ENCODE results near the gene LOXL1.
A peak's percentile ranks its signal among the peaks of the same experiment; 100 is the strongest.
"Not testable (repeated sequence)": the region's sequence is repeated elsewhere in the genome, so short reads cannot be mapped to it uniquely, and the experiment has no call there.

The LOXL1 gene

DNA sequence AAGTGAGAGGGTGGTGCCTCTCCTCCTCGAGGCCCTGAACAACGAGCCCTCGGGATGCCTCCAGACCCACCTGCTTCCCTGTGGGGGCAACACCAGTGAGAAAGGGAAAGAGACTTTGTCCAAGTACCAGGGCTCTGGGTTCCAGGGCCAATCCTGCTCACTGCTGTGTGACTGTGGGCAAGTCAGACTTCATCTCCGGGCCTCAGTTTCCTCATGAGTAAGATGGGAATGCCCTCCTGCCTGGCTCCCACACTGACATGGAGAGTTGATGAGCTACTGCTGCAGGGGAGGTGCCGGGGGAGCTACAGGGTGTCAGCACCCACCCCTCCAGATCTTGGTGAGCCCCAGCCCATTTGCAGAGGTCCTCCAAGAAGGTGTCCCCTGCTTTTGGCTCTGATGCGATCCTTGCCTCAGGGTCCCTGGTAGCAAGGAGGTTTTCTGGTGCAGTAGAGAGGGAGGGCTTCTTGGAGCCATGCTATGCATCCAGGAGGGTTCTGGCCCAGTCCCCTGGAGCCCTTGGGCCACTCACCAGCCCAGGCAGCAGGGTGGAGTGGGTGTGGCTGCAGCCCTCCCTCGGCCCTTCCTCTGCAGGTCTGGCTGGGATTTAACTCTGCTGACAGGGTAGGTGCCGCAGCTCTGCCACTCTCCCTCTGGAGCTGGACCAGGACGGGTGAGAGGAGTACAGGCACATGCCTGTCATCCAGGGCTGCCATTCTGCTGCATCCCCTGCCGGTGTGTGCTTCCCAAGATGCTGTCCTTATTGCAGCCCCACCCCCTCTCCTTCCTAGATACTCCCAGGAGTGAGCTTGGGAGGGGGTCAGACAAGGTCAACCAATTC lies 26.9 kb downstream of the LOXL1 start:
- TF ChIP-seq POLR2A (IDR thresholded peaks at IDR 0.05; ENCODE audit: low read depth, low read length) = no peak
- DNase-seq (ENCODE audit: insufficient read length, low spot score) (no peak), FAIRE-seq (no peak)

DNA sequence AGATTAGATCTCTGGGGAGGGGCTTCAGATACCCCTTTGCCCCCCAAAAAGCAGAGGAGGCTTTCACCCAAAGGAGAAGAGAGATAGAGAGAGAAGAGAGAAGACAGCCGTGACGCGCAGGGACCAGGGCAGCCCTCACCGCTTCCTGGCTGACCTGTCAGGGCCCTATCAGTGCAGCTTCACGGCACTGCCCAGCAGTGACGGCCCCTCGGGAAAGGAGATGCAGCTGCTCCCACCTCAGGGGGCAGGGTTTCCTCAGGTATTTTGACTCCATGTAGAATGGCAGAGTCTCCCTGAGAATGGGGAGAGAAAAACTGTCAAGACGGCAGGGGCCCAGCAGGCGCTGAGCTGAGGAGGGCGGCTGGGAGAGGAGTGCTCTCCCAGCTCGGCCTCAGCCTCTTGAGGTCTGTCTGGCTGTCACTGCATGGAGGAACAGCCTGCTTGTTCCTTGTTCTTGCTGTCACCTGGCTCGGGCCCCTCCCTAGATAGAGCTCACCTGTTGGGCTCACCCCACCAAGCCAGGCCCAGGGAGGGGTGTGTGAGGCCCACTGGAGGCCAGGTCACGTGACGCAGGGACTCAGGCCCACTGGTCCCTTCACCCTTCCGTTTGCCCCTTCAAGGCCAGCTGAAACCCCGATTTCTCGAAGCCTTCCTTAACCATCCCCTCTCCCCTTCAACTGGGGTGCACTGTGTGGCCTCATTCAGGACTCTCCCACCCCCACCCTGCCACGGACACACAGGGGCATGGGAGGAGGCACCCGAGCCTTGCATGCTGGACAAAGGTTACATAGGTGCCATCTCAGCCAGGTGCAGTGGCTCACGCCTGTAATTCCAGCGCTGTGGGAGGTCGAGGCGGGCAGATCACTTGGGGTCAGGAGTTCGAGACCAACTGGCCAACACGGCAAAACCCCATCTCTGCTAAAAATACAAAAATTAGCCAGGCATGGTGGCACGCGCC lies 28.2 kb downstream of the LOXL1 start:
- no peak for TF ChIP-seq POLR2A (IDR thresholded peaks at IDR 0.05; ENCODE audit: low read depth, low read length)
- DNase-seq (ENCODE audit: insufficient read length, low spot score) (no peak), FAIRE-seq (no peak)

DNA sequence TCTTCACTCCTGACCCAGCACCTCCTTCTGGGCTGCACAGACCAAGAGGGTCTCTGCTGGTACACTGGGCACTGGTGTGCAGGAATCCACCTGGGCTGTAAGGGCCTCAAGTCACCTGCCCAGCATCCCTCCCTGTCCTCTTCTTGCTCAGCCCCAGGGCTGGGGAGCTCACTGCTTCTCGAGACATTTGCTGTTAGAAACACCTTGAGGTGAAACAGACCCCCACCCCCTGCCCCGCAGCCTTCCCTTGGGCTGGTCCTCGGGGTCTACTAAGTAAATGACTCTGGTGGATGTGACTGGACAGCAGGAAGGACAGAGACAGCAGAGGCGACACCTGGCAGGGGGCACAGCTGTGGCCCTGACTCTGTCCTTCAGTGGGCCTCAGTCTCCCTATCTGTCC lies 29.1 kb downstream of the LOXL1 start:
- no peak for TF ChIP-seq POLR2A (IDR thresholded peaks at IDR 0.05; ENCODE audit: low read depth, low read length)
- no peak for FAIRE-seq
- DNase-seq (ENCODE audit: insufficient read length, low spot score) = no peak

DNA sequence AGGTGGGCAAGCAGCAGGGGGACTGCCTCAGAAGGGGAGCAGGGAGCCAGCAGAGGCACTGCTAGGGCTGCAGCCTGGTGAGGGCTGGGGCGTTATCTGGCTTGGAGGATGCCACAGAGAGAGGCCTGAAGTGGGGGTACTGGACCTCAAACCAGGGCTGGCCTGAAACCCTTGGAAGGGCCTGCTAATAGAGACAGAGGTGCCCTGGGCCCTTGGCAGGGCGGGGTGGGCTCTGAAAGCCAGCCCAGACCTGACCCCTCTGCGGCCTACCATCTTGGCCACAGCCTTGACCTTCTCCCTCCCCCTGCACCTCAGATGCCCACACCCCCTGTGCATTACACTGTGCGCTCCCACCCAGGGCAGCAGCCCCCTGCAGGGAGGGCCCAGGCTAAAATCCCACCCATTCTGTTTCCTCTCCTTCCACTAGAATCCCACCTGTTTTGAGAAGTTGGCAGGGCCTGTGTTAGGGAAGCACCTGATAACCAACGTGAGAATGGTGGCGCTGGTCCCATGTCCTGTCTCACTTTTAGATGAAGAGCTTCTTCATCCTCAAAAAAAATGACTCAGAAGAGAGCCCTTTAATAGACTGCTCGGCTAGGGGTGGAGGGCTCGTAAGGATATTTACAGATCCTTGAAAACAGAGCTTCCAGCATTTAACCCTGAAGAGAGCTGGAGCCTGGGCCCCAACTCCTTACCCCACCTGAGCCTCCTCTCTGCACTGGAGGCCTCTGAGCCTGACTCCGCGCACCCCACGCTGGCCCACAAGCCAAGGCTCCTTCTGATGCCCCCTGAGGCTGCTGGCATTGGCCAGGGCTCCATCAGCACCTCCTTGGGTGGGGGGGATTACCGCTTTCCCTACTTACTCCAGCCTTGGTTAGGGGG lies 29.8 kb downstream of the LOXL1 start:
- DNase-seq (ENCODE audit: insufficient read length, low spot score) = no peak
- FAIRE-seq = no peak
- TF ChIP-seq POLR2A (IDR thresholded peaks at IDR 0.05; ENCODE audit: low read depth, low read length) = no peak

DNA sequence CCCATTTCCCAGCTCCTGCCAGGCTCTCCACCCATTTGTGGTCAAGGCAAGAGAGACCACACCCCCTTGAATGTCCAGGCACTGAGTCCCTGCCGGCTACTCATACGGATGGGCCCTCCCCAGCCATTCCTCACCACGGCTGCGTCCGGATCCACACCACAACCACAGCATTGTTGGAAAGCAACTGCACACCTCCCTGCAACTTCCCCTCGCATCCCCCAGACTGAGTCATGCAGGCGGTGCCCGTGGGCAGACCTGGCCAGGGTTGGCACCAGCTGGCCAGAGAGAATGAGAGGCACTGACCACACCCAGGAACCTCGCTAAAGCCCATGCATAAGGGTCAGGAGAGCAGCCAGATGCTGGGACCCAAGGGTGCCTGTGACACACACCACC lies 30.5 kb downstream of the LOXL1 start:
- TF ChIP-seq POLR2A (IDR thresholded peaks at IDR 0.05; ENCODE audit: low read depth, low read length) = peak; percentile 42; the same call in 1 of the 2 replicates

DNA sequence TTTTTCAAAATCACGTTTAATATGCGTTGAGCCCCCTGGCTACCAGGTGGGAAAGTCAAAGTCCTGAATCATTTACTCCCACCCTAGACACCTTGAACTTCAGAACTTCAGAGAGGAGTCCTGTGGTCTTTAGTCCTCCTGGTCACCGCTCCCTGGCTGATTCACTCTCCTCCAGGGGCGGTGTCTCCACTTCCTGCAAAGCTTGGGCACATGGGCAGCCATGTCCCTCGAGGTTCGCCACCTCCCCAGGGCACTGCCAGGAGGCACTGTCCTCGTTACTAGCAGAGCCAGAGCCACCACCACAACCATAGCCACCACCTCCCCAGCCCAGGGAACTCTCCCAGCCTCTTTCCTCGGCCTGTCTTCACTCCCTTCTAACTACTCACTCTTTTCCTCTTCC lies 31.0 kb downstream of the LOXL1 start:
- FAIRE-seq = no peak
- no peak for TF ChIP-seq POLR2A (IDR thresholded peaks at IDR 0.05; ENCODE audit: low read depth, low read length)
- DNase-seq (ENCODE audit: insufficient read length, low spot score) = no peak

More for the DNA sequence above, 30.5 kb downstream of the LOXL1 start:
- FAIRE-seq = no peak
- peak; percentile 47 for DNase-seq (ENCODE audit: insufficient read length, low spot score)

DNA sequence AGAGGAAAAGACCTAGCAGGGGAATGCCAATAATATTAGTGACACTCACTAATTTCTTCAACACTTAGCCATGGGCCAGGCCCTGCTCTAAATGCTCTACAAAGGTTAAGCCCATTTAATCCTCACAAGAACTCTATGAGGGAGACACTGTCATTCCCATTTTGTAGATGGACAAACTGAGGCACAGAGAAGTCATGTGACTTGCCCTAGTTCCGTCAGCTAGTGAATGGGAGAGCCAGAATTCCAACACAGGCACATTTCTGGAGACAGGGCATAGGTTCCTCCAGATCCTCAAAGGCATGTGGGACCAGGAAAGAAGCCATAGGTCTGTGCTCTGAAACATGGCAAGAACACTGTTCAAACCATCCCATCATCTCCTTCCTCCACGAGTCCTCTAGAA lies 31.5 kb downstream of the LOXL1 start:
- FAIRE-seq = no peak
- TF ChIP-seq POLR2A (IDR thresholded peaks at IDR 0.05; ENCODE audit: low read depth, low read length) = no peak
- no peak for DNase-seq (ENCODE audit: insufficient read length, low spot score)

DNA sequence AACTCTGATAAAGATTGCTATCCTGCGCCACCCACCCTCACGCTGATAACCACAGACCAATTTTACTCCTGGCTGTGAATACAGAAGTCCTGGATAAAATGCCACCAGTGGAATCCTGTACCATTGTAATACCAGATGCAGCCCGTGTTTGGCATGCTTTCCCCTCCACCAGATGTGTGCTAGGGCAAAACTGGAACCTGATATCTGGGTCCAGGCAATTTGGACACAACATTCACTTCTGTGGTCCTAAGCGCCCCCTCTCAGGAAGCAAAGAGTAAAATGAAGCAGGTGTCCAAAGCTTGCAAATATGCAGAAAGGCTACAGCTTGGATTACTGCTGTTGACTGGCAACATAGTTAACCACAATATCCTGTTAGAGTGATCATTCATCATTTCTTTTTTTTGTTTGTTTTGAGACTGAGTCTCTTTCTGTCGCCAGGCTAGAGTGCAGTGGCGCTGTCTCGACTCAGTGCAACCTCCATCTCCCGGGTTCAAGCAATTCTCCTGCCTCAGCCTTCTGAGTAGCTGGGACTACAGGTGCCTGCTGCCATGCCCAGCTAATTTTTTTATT lies 32.8 kb downstream of the LOXL1 start:
- no peak for DNase-seq (ENCODE audit: insufficient read length, low spot score)
- no peak for TF ChIP-seq POLR2A (IDR thresholded peaks at IDR 0.05; ENCODE audit: low read depth, low read length)
- no peak for FAIRE-seq

DNA sequence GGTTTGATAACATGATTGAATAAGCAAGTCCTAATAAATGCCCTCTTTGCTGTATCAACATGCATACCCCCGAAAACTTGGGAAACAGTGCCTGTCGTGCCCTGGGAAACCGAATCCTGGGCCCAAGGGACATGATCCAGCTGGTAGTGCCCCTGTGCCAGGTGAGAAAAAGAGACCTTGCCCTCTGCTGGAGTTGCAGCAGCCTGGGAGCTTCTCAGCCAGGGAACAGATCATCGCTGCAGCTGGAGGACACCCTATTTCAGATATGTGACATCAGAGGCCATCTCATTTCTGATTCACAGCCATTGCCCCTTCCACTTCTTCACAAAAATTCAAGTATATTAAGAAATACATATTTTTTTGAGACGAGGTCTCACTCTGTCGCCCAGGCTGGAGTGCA lies 33.5 kb downstream of the LOXL1 start:
- no peak for DNase-seq (ENCODE audit: insufficient read length, low spot score)
- TF ChIP-seq POLR2A (IDR thresholded peaks at IDR 0.05; ENCODE audit: low read depth, low read length) = no peak
- FAIRE-seq = no peak

DNA sequence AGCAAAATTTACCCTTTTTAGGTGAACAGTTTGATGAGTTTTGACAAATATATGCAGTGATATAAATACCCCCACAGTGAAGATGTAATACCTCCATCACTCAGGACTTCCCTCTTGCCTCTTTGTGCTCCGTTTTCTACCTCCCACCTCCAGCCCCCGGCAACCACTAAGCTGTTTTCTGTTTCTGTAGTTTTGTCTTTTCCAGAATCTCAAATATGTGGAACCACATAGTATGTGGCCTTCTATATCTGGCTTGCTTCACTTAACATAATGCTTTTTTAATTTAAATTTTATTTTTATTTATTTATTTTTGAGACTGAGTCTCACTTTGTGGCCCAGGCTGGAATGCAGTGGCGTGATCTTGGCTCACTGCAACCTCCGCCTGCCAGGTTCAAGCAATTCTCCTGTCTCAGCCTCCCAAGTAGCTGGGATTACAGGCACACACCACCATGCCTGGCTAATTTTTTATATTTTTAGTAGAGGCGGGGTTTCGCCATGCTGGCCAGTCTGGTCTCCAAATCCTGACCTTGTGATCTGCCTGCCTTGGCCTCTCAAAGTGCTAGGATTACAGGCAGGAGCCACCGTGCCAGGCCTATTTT lies 34.3 kb downstream of the LOXL1 start:
- not testable (repeated sequence) for FAIRE-seq; DNase-seq (ENCODE audit: insufficient read length, low spot score)

DNA sequence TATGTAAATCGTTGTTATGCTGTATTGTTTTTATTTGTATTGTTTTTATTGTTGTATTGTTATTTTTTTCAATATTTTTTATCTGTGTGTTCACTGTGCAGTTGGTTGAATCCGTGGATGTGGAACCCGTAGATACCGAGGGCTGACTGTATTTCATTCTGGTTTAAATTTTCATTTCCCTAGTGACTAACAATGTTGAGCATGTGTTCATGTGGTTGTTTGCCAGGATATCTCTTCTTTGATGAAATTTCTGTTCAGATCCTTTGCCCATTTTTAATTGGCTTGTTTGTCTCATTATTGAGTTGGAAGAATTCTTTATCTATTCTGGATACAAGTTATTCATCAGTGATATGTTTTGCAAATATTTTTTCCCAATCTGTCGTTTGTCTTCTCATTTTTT lies 36.2 kb downstream of the LOXL1 start:
- no peak for DNase-seq (ENCODE audit: insufficient read length, low spot score)
- TF ChIP-seq POLR2A (IDR thresholded peaks at IDR 0.05; ENCODE audit: low read depth, low read length) = no peak
- no peak for FAIRE-seq

DNA sequence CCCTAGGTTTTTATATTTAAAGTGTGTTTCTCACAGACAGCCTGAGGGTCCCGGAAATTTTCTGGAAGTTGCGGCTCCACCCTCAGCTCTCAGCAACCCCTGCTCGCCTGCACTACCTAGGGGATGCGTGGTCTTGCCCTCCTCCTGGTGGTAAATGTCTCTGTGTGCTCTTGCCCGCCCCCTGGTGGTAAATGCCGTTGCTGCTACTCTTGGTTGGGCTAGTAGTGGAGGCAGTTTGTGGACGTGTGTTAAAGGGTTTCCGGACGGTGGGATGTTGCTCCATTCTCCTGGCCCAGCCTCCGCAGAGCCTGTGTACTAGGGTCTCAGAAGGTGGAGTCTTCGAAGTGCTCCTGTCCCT lies 38.5 kb downstream of the LOXL1 start:
- no peak for TF ChIP-seq POLR2A (IDR thresholded peaks at IDR 0.05; ENCODE audit: low read depth, low read length)
- DNase-seq (ENCODE audit: insufficient read length, low spot score) (no peak), FAIRE-seq (no peak)
